ENCODE measurements around the gene NPSR1.

DNA sequence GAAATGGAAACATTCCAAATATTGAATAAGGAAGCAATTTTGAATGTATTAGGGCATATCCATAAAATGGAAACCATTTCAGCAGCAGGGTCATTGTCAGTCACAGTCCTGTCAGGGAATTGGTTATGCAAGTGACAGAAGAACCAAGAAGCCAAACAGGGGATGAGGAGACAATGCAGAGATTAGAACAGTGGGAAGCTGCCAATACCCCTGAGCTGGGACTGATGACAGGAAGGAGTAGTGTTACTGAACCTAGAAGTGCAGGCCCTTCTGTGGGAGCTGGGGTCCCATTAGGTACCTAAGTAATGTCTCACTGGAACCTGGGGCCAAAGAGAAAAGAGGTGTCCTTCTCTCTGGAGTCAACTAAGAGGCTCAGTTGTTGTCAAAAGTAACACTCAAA, 37.6 kb upstream of the NPSR1 start:
- TF ChIP-seq, protein P1, sequence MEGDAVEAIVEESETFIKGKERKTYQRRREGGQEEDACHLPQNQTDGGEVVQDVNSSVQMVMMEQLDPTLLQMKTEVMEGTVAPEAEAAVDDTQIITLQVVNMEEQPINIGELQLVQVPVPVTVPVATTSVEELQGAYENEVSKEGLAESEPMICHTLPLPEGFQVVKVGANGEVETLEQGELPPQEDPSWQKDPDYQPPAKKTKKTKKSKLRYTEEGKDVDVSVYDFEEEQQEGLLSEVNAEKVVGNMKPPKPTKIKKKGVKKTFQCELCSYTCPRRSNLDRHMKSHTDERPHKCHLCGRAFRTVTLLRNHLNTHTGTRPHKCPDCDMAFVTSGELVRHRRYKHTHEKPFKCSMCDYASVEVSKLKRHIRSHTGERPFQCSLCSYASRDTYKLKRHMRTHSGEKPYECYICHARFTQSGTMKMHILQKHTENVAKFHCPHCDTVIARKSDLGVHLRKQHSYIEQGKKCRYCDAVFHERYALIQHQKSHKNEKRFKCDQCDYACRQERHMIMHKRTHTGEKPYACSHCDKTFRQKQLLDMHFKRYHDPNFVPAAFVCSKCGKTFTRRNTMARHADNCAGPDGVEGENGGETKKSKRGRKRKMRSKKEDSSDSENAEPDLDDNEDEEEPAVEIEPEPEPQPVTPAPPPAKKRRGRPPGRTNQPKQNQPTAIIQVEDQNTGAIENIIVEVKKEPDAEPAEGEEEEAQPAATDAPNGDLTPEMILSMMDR (IDR thresholded peaks at IDR 0.05; ENCODE audit: poor library complexity) = no peak
- TF ChIP-seq EZH2phosphoT487 (IDR thresholded peaks at IDR 0.05; ENCODE audit: low read depth, severe bottlenecking, unreplicated experiment) = no peak

All from hepatocyte (in vitro differentiated cells).